Measurements from ENCODE around the gene ADGB. TPM values are rescaled to one million over a fixed set of nuclear protein-coding genes. Genes with fewer than 3 reads are reported as not detected.

Gene ADGB
- total and polyA plus RNA-seq, 9 of the 15 experiments (the other 6 are each of a cell fraction or from before 2014, with no cell fraction given): not detected

- in situ Hi-C loops (cut with MboI) (no loop called here), intact Hi-C loops (cut with micrococcal nuclease) (no loop called here)
- TF ChIP-seq CBX1 (IDR thresholded peaks at IDR 0.05; ENCODE audit: low read depth): no peak
- no peak for TF ChIP-seq HMG20A (CRISPR knock-in tag; conservative IDR thresholded peaks at IDR 0.05)
- TF ChIP-seq XRCC4 (IDR thresholded peaks at IDR 0.05; ENCODE audit: extremely low read depth, insufficient read depth, insufficient read length): no peak
- TF ChIP-seq, protein P1, sequence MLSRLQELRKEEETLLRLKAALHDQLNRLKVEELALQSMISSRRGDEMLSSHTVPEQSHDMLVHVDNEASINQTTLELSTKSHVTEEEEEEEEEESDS (CRISPR knock-in tag; IDR thresholded peaks at IDR 0.05): no peak
- TF ChIP-seq, protein P2, sequence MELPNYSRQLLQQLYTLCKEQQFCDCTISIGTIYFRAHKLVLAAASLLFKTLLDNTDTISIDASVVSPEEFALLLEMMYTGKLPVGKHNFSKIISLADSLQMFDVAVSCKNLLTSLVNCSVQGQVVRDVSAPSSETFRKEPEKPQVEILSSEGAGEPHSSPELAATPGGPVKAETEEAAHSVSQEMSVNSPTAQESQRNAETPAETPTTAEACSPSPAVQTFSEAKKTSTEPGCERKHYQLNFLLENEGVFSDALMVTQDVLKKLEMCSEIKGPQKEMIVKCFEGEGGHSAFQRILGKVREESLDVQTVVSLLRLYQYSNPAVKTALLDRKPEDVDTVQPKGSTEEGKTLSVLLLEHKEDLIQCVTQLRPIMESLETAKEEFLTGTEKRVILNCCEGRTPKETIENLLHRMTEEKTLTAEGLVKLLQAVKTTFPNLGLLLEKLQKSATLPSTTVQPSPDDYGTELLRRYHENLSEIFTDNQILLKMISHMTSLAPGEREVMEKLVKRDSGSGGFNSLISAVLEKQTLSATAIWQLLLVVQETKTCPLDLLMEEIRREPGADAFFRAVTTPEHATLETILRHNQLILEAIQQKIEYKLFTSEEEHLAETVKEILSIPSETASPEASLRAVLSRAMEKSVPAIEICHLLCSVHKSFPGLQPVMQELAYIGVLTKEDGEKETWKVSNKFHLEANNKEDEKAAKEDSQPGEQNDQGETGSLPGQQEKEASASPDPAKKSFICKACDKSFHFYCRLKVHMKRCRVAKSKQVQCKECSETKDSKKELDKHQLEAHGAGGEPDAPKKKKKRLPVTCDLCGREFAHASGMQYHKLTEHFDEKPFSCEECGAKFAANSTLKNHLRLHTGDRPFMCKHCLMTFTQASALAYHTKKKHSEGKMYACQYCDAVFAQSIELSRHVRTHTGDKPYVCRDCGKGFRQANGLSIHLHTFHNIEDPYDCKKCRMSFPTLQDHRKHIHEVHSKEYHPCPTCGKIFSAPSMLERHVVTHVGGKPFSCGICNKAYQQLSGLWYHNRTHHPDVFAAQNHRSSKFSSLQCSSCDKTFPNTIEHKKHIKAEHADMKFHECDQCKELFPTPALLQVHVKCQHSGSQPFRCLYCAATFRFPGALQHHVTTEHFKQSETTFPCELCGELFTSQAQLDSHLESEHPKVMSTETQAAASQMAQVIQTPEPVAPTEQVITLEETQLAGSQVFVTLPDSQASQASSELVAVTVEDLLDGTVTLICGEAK (IDR thresholded peaks at IDR 0.05): peak; percentile 74
- TF ChIP-seq, protein P2 (CRISPR knock-in tag; IDR thresholded peaks at IDR 0.05): 0 out of 2 replicates have a peak, but pooled peaks have one; percentile 30
- BruUV-seq (replicated peaks): no TSS peak
- Histone ChIP-seq H3K4me3 (no peak overlapping the region), H3K9me1 (ENCODE audit: control insufficient read depth, insufficient read depth, low read length) (no peaks in the 10 kb centered on the region), H3K79me2 (ENCODE audit: control insufficient read depth, insufficient read depth, low read length) (no peaks in the 10 kb centered on the region), H3K9ac (ENCODE audit: insufficient read depth in 1 of 2, low read depth in 2 of 2, low read length in 2 of 2) (no peak overlapping the region), H3K27me3 (ENCODE audit: control insufficient read depth in 2 of 2, insufficient read depth in 2 of 2, low read length in 2 of 2) (peaks cover 3 to 4% of the 10 kb centered on the region in 2 experiments; a peak in 1 of 5 replicates), H4K20me1 (replicated peaks; ENCODE audit: control insufficient read depth, insufficient read depth, low read length) (no peaks in the 10 kb centered on the region), H3K4me1 (replicated peaks in 1 of 2; ENCODE audit: control insufficient read depth in 2 of 2, insufficient read depth in 2 of 2, low read length in 2 of 2) (no peaks in the 10 kb centered on the region), H3K4me2 (ENCODE audit: insufficient read depth, low read length) (no peak overlapping the region), H3K27ac (ENCODE audit: extremely low read depth, low read depth, low read length) (no peak overlapping the region), H2AFZ (ENCODE audit: low read depth, low read length) (no peak overlapping the region), H3K36me3 (ENCODE audit: control insufficient read depth, insufficient read depth, low read length) (no peaks in the 10 kb centered on the region), H3K9me3 (replicated peaks; ENCODE audit: control insufficient read depth, insufficient read depth, low read depth, low read length) (no peaks in the 10 kb centered on the region)
- no peak for FAIRE-seq
- ATAC-seq: no peak
- ChIA-PET CTCF (ENCODE audit: low intra/inter-chr PET ratio) (interaction anchor here (0.7 kb wide), 1 partner anchor 1781 kb away, joined by 3 read pairs; no protein-coding TSS in a partner anchor), POLR2A (no interaction called here)
- no peak for DNase-seq (ENCODE audit: extremely low read depth in 1 of 4, low spot score in 3 of 4)
- 2% methylated on average over 2 of the region's 2 CpGs for WGBS (ENCODE audit: insufficient coverage, low coverage, missing lambda C conversion rate)
Measured at GRCh38 chr6:146697921-146698320, 99.1 kb downstream of the ADGB start.
